Type B pancreatic cell (in vitro differentiated cells): Measurements from ENCODE around the gene JDP2. TPM values are rescaled to one million over a fixed set of nuclear protein-coding genes. Genes with fewer than 3 reads are reported as not detected.

ENCODE experiments used
- DNase-seq: peaks from one replicate; pipeline ENCODE4 v3.0.0; 2021; ENCODE audit warnings: mixed read lengths; ENCODE audit not compliant: unreplicated experiment; ENCODE audit errors: extremely low spot score
- H3K27ac Mint-ChIP-seq: 2 replicates; pipeline ENCODE4 v1.8.0; 2021; ENCODE audit warnings: mild to moderate bottlenecking, mixed read lengths
- H3K27me3 Mint-ChIP-seq: 2 replicates; pipeline ENCODE4 v1.8.0; 2021; ENCODE audit warnings: mixed read lengths
- H3K36me3 Mint-ChIP-seq: 2 replicates; pipeline ENCODE4 v1.8.0; 2021; ENCODE audit warnings: mixed read lengths
- H3K4me1 Mint-ChIP-seq: one replicate; pipeline ENCODE4 v1.8.0; 2021; ENCODE audit warnings: mixed read lengths; ENCODE audit not compliant: unreplicated experiment
- H3K4me3 Mint-ChIP-seq: 2 replicates; pipeline ENCODE4 v1.8.0; 2021; ENCODE audit warnings: mild to moderate bottlenecking, mixed read lengths
- H3K9me3 Mint-ChIP-seq: 2 replicates; pipeline ENCODE4 v1.8.0; 2021; ENCODE audit warnings: mixed read lengths
- total RNA-seq: library from RNA; stranded (reverse); gene quantifications from 2 replicates; pipeline ENCODE4 v1.2.1, GENCODE V29; 2021; ENCODE audit warnings: low replicate concordance
- TF ChIP-seq, protein P1 (sequence below): fragments of 200-600 bp; sonication (generic); conservative IDR thresholded peaks from 2 replicates; pipeline ENCODE4 v1.5.0; 2021; ENCODE audit warnings: antibody characterized with exemption, mild to moderate bottlenecking

Gene JDP2
- total RNA-seq, 1 donor from 2014 or later: 31.3 TPM

DNA sequence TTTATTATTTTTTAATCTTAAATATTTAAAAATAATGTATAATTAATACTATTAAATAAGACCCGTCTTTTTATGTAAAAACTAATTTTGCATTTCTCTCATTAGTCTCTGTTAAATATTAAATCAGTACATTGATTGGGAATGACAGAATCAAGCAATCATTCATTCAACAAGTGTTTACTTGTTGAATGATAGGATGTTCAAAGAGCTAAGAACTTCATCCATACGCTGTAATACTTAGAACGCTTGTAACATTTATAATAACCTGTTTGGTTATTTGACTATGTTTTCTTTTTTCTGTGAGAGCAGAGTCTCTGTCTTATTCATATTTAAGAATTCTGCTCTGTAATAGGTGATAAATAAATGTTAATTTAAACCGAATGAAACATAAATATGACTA, 91.6 kb downstream of the JDP2 start:
- H3K27me3 Mint-ChIP-seq: peaks cover 3% of the 10 kb centered on the region
- TF ChIP-seq, protein P1, sequence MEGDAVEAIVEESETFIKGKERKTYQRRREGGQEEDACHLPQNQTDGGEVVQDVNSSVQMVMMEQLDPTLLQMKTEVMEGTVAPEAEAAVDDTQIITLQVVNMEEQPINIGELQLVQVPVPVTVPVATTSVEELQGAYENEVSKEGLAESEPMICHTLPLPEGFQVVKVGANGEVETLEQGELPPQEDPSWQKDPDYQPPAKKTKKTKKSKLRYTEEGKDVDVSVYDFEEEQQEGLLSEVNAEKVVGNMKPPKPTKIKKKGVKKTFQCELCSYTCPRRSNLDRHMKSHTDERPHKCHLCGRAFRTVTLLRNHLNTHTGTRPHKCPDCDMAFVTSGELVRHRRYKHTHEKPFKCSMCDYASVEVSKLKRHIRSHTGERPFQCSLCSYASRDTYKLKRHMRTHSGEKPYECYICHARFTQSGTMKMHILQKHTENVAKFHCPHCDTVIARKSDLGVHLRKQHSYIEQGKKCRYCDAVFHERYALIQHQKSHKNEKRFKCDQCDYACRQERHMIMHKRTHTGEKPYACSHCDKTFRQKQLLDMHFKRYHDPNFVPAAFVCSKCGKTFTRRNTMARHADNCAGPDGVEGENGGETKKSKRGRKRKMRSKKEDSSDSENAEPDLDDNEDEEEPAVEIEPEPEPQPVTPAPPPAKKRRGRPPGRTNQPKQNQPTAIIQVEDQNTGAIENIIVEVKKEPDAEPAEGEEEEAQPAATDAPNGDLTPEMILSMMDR: no peak
- H3K4me3 Mint-ChIP-seq: no peak overlapping the region
- no peak for DNase-seq
- peaks cover 5% of the 10 kb centered on the region for H3K9me3 Mint-ChIP-seq
- peak overlapping the region; percentile 88 for H3K27ac Mint-ChIP-seq
- H3K36me3 Mint-ChIP-seq: no peaks in the 10 kb centered on the region
- H3K4me1 Mint-ChIP-seq: peaks cover 17% of the 10 kb centered on the region

DNA sequence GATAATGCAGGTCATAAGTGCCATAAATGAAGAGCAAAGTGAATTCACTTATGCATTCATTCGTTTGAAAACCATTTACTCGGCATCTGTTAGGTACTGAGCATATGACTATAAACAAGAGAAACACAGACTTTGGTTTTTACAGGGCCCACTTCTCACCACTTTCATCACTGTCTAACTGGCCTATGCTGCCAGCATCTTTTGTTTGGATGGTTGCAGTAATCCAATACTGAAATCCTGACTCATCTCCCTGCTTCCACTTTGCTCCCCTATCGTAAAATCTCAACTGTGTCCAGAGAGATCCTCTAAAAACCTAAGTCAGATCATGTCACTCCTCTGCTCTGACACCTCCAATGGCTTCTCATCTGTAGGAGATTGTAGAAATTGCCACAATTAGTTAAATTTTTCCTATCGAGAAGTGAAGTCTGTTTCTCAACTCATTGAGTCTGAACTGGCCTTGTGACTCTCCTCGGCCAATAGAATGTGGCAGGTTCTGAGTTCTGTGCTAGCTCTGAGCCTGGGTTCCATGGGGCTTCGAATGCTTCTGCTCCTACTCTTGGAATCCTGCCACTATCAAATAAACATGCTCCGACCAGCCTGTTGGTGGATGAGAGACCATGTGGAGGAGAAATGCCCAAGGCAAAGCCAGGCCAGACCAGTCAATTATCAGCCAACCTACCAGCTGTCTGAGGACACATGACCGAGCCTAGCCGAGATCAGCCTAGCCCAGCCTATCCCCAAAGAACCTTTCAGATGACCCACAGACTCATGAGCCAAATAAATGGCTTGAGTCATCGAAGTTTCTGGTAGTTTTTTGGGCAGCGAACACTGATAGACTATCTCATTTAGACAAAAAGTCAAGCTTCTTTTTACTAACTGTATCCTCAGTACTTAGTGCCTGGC, 92.3 kb downstream of the JDP2 start:
- no peak for DNase-seq
- Mint-ChIP-seq H3K36me3 (no peaks in the 10 kb centered on the region), H3K4me3 (no peak overlapping the region), H3K27me3 (peaks cover 3% of the 10 kb centered on the region), H3K9me3 (peaks cover 5% of the 10 kb centered on the region), H3K27ac (peak overlapping the region; percentile 88), H3K4me1 (peaks cover 17% of the 10 kb centered on the region)
- TF ChIP-seq, protein P1: no peak

DNA sequence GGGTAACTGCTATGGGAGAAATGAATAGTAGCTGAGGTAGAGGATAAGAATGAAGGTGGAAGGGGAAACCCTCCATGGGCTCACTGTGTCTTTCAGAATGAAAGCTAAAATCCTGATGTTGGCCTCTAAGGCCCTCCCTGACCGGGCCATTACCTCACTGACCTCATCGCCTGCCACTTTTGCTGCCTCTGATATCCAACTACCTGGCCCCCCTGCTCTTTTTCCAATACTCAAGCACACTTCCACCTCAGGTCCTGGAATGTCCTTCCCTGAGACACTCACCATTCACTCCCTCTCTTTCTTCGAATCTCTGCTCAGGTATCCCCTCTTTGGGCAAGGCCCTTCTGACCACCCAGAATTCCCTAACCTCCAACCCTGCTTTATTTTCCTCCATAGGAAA, 93.0 kb downstream of the JDP2 start:
- H3K4me1 Mint-ChIP-seq: peaks cover 13% of the 10 kb centered on the region
- peak overlapping the region; percentile 88 for H3K27ac Mint-ChIP-seq
- no peaks in the 10 kb centered on the region for H3K36me3 Mint-ChIP-seq
- TF ChIP-seq, protein P1: no peak
- H3K9me3 Mint-ChIP-seq: peaks cover 5% of the 10 kb centered on the region
- H3K27me3 Mint-ChIP-seq: peaks cover 3% of the 10 kb centered on the region
- DNase-seq: no peak
- H3K4me3 Mint-ChIP-seq: peak overlapping the region; percentile 10

DNA sequence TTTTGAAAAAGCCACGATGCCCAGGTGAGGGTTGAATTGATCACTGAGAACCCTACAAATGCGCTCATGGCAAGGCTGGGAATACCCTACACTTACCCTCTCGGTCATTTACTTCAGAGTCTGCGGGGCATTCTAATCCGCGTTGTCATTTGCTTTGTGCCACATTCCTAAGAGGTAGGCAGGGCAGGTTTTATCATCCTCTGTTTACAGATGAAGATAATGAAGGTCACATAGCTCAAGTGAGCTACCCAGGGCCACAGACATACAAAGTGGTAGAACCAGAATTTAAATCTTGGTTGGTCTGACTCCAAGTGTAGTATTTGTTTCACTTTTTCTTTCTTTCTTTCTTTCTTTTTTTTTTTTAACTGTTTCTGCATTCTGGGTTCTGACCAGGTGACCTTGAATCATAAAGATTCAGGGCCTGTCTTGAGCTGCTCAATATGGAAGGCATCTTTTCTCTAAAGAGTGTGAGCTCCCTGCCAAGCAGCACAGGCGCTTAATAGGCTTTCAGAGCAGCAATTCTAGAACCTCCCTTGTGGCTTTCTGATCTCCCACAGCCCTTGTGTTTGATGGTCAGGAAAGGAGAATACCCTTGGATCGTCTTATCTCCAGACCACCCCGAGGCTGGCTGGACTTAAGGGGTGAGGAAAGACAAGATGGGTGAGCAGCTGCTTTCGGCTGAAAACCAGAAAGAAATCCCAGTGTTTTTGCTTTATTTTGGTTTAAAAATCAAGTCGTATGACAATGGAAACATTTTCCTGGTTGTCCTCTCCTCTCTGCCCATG, 93.8 kb downstream of the JDP2 start:
- Mint-ChIP-seq H3K4me1 (peaks cover 9% of the 10 kb centered on the region), H3K36me3 (no peaks in the 10 kb centered on the region), H3K4me3 (peak overlapping the region; percentile 56), H3K27me3 (peaks cover 3% of the 10 kb centered on the region), H3K27ac (peak overlapping the region; percentile 88), H3K9me3 (peaks cover 5% of the 10 kb centered on the region)
- DNase-seq: no peak
- TF ChIP-seq, protein P1: no peak

DNA sequence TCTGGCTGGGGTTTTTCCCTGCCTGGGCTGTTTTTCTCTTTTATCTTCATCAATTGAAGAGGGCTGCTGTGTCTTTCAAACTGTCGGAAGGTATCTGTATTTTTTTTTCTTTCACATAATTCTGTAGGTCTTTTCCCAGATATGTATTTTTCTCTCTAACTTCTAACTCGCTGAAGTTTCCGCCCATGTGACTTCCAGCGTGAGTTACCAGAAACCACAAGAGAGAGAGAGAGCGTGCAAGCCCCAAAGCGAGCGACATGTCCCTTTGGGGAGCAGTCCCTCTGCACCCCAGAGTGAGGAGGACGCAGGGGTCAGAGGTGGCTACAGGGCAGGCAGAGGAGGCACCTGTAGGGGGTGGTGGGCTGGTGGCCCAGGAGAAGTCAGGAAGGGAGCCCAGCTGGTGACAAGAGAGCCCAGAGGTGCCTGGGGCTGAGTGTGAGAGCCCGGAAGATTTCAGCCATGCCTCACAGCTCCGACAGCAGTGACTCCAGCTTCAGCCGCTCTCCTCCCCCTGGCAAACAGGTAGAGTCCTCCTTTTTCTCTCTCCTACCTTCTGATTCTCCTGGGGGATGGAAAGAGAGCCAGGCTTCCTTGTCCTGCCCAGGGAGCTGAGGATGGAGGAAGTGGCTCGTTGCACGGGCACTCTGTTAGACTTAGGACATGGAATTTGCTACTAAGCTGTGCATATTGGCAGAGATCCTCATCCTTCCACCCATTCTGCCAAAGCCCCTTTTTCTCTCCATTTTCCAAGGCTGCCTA, 94.6 kb downstream of the JDP2 start, which contains the start of gene BATF:
Gene BATF (plus strand): TSS at position 246 of the 759 bp plus-strand sequence. CDS start 214 bp downstream, at position 460.
- H3K4me1 Mint-ChIP-seq: peaks cover 9% of the 10 kb centered on the region
- peak within 1 kb of the TSS; percentile 56 for H3K4me3 Mint-ChIP-seq
- DNase-seq: no peak
- H3K9me3 Mint-ChIP-seq: peaks cover 5% of the 10 kb centered on the region
- peaks cover 3% of the 10 kb centered on the region for H3K27me3 Mint-ChIP-seq
- H3K27ac Mint-ChIP-seq: peak within 1 kb of the TSS; percentile 88
- TF ChIP-seq, protein P1: no peak
- H3K36me3 Mint-ChIP-seq: no peaks in the 10 kb centered on the region
